Stomach smooth muscle (tissue), 2 donors: ENCODE measurements around the gene ZNF584.
A peak's percentile ranks its signal among the peaks of the same experiment; 100 is the strongest.

Experiments
- H3K27ac ChIP-seq: one replicate; pipeline ENCODE4 v1.7.0; 2013; ENCODE audit warnings: mild to moderate bottlenecking, low read length, inconsistent platforms
- H3K27me3 ChIP-seq, 2 donors: one replicate each; pipeline ENCODE4 v1.7.0; 2013; ENCODE audit warnings: low read length in 2 of 2; ENCODE audit not compliant: insufficient read depth in 2 of 2, control insufficient read depth in 1 of 2
- H3K36me3 ChIP-seq, 2 donors: one replicate each; pipeline ENCODE4 v1.7.0; 2013; ENCODE audit warnings: low read length in 2 of 2; ENCODE audit not compliant: control insufficient read depth in 2 of 2, insufficient read depth in 2 of 2
- H3K4me1 ChIP-seq: one replicate; pipeline ENCODE4 v1.7.0; 2013; ENCODE audit warnings: low read length; ENCODE audit not compliant: control insufficient read depth, insufficient read depth
- H3K4me3 ChIP-seq, 2 donors: one replicate each; pipeline ENCODE4 v1.7.0; 2013; ENCODE audit warnings: low read length in 2 of 2
- H3K9ac ChIP-seq, 2 donors: one replicate each; pipeline ENCODE4 v1.7.0; 2013; ENCODE audit warnings: low read length in 2 of 2, mild to moderate bottlenecking in 1 of 2
- H3K9me3 ChIP-seq, 2 donors: one replicate each; pipeline ENCODE4 v1.7.0; 2013; ENCODE audit warnings: low read length in 2 of 2; ENCODE audit not compliant: control insufficient read depth in 2 of 2
- donor health status: healthy.
- donor health status: Pancreatic carcinoma.

Gene ZNF584

DNA sequence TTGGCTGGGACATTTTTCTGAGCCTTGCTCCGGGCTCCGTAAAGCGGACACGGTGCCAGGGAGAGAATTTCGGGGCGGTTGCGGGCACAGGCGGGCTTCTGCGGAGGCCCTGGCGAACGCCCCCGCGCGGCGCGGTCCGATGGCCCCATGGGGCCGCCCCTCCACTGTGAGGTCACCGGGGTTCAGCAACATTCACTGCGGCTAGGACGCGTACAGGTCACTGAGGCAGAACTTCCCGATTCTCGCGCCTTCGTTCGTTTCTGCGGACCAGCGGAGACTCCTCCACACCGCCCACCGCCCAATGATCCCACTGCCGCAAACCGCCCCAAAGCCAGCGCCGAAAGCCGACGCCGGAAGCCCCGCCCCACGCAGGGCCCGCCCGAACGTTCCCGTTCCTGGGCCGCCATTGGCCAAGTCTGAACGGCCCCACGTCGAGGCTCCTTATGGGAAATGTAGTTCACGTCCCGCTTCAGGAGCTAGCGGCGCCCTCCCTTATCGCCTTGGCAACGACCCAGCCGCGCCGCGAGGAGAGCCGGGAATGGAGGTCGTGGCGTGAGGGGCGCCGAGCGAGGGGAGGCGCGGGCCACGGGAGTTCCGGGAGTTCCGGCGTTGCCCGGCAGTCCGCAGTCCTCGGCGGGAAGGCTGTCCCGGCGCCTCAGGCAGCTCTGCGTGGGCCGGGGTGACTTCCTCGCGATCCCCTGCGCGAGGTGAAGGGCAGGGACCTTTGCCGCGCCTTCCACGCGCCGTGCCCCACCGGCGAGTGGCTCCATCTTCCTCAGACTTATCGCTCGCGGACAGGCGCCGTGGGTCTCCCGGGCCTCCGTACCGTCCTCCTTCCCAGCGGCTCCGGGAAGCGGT, at the start of gene ZNF584:
Gene ZNF584 (plus strand): TSS at position 498 of the 858 bp plus-strand sequence. CDS start 499 bp downstream, outside the sequence.
- Histone ChIP-seq H3K9ac (peak within 1 kb of the TSS; percentile 93 to 94), H3K4me3 (peak within 1 kb of the TSS; percentile 92 to 93), H3K27me3 (no peaks in the 10 kb centered on the region), H3K27ac (peak within 1 kb of the TSS; percentile 80), H3K9me3 (no peaks in the 10 kb centered on the region), H3K36me3 (no peaks in the 10 kb centered on the region), H3K4me1 (peaks cover 26% of the 10 kb centered on the region)

DNA sequence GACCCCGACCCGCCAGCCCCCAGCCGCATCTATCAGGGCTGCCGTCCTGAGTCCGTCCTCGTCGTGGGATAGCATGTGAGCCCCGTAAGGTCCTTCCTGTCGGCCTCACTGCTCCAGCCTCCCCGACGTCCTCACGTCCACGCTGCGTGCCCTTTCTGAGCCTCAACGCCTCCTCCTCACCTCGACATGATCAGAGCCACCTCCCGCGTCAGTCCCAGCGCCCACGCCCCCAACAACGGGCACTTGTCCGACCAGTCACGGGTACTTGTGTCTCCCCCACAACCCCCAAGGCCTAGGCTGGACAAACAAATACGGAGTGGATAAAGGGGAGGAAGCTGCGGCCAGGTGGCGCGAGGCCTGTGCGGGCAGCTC, 46.6 kb upstream of the ZNF584 start:
- H3K36me3 ChIP-seq, result no peaks in the 10 kb centered on the region

DNA sequence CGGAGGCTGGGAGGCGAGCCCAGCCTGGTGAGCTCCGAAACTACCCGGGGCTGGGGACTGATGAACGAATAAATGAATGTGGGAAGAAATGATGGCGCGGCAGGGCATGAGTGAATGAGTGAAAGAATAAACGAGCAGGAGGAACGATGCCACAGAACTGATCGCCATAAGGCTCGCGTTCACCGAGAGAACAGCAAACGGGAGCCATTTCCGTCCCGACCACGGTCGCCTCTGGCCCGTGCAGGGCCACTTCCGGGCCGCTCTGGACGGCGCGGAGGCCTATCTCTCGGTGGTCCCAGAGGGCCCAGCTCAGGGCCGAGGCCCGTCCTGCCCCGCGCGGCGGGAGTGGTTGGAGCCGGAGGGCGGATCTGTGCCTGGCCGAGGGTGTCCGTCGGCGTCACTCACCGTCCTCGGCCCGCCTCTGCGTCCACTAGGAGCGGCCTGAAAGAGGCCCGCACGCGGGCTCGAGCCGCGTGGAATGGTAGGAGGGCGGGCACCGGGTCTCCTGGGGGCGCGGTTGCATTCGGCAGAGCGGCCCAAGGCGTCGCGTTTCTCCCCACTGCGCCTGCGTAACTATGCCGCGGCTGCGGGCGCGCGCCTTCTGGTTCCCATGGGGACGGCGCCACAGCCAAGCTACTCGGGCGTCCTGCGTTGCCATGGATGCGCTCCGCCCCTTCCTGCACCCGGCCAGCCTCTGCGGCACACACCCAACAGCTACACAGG, 46.0 kb upstream of the ZNF584 start, which contains the start of gene ZNF497:
Gene ZNF497 (minus strand): TSS at position 480 of the 723 bp plus-strand sequence. CDS start 5,116 bp downstream, outside the sequence.
- Histone ChIP-seq H3K36me3 (no peaks in the 10 kb centered on the region), H3K9me3 (no peaks in the 10 kb centered on the region), H3K4me3 (peak within 1 kb of the TSS; percentile 83 to 95), H3K27ac (peak within 1 kb of the TSS; percentile 98), H3K27me3 (peaks cover 3 to 6% of the 10 kb centered on the region in 2 donors), H3K4me1 (peaks cover 6% of the 10 kb centered on the region), H3K9ac (peak within 1 kb of the TSS; percentile 97 to 98)

More for the DNA sequence above, 46.6 kb upstream of the ZNF584 start:
- peaks cover 0 to 10% of the 10 kb centered on the region in 2 donors for H3K27me3 ChIP-seq
- H3K4me1 ChIP-seq, result peaks cover 8% of the 10 kb centered on the region
- H3K9ac ChIP-seq, result peak overlapping the region; percentile 97 to 98
- no peaks in the 10 kb centered on the region for H3K9me3 ChIP-seq
- peak overlapping the region; percentile 98 for H3K27ac ChIP-seq
- H3K4me3 ChIP-seq, result peak overlapping the region; percentile 83 to 95

DNA sequence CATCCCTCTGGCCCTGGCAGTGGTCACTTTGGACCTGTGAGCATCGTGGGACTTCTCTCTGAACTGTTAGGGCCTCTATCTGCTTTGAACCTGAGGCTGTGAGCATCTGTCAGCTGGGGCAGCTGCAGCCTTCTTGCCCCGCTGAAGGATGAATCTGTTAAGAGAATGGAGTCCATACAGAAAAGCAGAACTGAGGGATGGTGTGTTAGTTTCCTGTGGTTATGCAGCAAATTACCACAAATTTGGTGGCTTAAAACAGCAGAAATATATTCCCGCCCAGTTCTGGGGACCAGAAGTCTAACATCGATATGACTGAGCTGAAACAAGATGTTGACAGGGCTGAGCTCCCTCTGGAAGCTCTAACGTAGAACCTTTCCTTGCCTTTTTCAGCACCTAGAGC, 44.3 kb upstream of the ZNF584 start:
- Histone ChIP-seq H3K9ac (no peak overlapping the region), H3K4me3 (no peak overlapping the region), H3K36me3 (no peaks in the 10 kb centered on the region), H3K27ac (no peak overlapping the region), H3K9me3 (no peaks in the 10 kb centered on the region), H3K27me3 (peaks cover 3 to 6% of the 10 kb centered on the region in 2 donors), H3K4me1 (peaks cover 6% of the 10 kb centered on the region)

DNA sequence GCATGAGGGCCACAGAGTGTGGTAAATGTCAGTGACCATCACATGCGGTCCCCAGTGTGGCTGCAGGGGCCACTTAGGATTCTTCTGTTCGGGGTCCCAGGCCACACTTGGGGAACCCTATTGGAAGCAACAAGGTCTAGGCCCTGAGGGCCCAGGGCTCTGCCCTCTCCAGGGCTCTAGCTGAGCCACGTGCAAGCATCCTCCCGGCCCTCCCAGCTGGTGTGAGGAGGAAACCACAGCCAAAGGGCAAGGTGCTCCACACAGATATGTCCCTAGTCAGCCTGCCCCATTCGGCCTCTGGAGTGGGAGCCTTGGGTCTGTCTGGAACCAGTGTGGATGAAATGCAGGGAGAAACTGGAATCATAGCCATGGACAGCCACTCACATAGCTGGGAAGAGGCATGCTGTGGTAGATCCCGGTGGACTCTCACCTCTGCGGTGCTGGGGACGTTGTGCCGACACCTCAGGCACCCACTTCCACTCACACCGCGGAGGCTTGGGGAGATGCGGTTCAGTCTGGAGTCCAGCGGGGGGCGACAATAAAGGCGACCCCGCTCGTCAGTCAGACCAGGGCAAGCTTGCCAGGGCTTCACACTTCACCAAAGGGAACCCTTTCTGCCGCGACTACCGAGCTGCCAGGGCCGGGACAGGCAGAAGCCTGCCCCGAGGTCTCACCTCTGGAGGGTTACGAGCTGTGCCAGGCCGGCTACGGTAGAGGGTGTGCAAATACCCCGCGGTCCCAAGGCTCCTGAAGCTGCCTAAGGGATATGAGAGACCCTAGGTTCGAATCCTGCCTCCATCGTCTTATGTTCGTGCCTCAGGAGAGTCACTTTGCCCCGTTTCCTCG, 41.6 kb upstream of the ZNF584 start:
- Histone ChIP-seq H3K27me3 (peaks cover 3 to 6% of the 10 kb centered on the region in 2 donors), H3K4me1 (peaks cover 3% of the 10 kb centered on the region), H3K4me3 (no peak overlapping the region), H3K27ac (no peak overlapping the region), H3K9me3 (no peaks in the 10 kb centered on the region), H3K9ac (no peak overlapping the region), H3K36me3 (no peaks in the 10 kb centered on the region)

DNA sequence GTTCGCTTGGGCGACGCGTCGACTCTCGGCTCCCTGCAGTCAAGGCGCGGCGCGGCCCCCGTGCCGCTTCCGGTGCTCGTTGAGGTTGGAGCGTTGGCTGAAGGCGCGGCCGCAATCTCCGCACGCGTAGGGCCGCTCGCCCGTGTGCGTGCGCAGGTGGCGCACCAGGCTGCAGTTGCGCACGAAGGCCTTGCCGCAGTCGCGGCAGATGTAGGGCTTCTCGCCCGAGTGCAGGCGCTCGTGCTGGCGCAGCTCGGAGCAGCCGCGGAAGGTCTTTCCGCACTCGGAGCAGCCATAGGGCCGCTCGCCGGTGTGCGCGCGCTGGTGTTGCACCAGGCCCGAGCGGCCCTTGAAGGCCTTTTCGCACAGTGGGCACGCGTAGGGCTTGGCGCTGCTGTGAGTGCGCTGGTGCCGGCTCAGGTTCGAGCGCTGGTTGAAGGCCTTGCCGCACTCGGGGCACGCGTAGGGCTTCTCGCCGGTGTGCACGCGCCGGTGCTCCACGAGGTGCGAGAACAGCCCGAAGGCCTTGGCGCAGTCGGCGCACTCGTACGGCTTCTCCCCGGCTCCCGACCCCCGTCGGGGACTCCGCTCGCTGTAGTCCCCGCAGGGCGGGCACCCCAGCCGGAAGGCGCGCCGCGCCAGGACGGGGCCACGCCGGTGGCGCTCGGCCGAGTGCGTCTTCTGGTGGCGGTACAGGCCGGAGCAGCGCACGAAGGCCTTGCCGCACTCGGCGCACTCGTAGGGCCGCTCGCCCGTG, 40.6 kb upstream of the ZNF584 start:
- H3K9ac ChIP-seq, result no peak overlapping the region
- H3K36me3 ChIP-seq, result no peaks in the 10 kb centered on the region
- H3K27me3 ChIP-seq, result peaks cover 3 to 6% of the 10 kb centered on the region in 2 donors
- H3K4me3 ChIP-seq, result no peak overlapping the region
- H3K27ac ChIP-seq, result no peak overlapping the region
- no peaks in the 10 kb centered on the region for H3K9me3 ChIP-seq
- H3K4me1 ChIP-seq, result no peaks in the 10 kb centered on the region

DNA sequence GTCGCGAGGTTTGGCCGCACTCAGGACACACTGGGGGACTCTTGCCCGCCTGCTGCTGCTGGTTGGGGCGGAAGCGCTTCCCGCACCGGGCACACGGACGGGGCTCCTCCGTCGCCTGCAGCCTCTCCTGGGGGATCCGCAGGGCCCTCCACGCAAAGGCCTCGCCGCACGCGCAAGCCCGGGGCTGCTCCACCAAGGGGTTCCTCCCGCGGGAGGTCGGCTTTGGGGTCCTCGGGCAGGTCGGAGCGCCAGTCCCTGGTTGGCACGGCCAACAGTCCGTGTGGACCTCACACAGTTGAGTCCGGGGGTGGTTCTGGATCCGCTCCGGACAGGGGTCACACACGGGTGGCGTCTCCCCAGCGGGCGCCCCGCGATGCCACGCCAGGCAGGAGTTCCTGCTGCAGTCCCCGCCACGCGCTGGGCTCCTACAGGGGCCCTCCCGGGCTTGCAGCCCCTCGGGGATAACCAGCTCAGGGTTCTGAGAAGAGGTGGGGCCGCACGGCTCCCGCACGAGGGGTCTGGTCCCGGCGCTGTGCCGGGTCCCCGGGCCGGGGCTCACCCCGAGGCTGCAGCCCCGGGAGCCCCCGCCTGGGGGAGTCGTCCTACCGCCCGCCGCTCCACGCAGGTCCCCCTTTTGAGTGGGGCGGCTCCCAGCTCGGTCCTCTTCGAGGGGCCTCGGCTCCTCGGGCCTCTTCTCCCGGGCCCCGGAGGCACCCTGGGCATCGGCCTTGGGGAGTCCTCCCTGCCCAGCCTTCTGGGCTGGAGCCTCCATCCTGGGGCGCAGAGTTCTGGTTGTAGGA, 39.7 kb upstream of the ZNF584 start:
- Histone ChIP-seq H3K4me1 (no peaks in the 10 kb centered on the region), H3K36me3 (no peaks in the 10 kb centered on the region), H3K9ac (no peak overlapping the region), H3K9me3 (no peaks in the 10 kb centered on the region), H3K27me3 (peaks cover 3 to 6% of the 10 kb centered on the region in 2 donors), H3K4me3 (no peak overlapping the region), H3K27ac (no peak overlapping the region)

DNA sequence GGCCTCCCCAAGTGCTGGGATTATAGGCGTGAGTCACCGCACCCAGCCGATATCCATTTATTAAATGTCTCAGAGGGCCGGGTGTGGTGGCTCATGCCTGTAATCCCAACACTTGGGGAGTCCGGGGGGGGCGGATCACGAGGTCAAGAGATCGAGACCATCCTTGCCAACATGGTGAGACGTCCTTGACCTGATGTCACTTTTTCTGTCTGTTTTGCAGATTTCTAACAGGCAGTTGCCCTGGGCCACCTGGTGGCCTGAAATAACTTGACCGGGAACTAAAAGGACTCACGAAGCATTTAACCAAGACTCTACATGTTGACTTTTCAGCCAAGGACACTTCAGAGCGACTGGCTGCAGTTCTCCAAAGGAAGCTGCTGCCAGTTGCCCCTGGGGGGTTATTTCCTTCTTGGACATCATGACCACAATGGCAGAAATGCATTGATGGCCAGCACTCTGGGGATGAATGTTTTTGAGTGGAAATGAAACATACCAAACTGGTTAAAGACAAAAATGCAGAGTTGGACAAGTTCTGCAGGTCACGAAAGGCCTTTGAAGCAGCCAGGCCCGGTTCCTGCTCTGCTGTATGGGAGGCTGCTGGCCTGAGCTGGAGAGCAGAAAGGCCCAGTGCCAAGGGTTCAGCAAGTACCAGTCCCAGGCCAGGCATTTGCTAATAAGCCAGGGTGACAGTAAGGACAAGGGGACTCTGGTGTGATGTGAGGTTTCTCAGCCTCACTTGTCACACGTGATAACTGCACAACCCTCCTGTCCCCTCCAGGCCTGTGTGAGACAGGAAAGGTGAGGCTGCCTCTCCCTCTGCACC, 35.9 kb upstream of the ZNF584 start:
- no peak overlapping the region for H3K27ac ChIP-seq

DNA sequence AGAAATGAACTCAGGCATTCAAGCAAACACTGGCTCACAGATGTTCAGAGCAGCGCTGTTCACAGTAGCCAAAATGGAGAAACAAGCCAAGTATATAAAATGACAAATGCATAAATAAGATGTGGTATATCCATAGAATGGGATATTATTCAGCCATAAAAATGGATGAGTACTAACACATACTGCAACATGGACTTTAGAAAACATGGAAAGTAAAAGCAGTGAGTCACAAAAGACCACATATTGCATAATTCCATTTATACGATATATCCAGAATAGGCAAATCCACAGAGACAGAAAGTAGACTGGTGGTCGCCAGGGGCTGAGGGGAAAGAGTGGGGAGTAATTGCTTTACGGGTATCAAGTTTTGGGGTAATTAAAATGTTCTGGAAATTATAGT, 34.2 kb upstream of the ZNF584 start:
- H3K9me3 ChIP-seq, result no peaks in the 10 kb centered on the region

More for the DNA sequence above, 35.9 kb upstream of the ZNF584 start:
- Histone ChIP-seq H3K27me3 (peaks cover 0 to 3% of the 10 kb centered on the region in 2 donors), H3K4me1 (no peaks in the 10 kb centered on the region), H3K9ac (no peak overlapping the region), H3K9me3 (no peaks in the 10 kb centered on the region), H3K36me3 (no peaks in the 10 kb centered on the region), H3K4me3 (no peak overlapping the region)

More for the DNA sequence above, 34.2 kb upstream of the ZNF584 start:
- H3K27ac ChIP-seq, result no peak overlapping the region
- H3K9ac ChIP-seq, result no peak overlapping the region
- H3K4me1 ChIP-seq, result no peaks in the 10 kb centered on the region
- H3K36me3 ChIP-seq, result no peaks in the 10 kb centered on the region
- no peaks in the 10 kb centered on the region for H3K27me3 ChIP-seq
- H3K4me3 ChIP-seq, result no peak overlapping the region
